ENCODE results near the gene TIAM2.
"Not testable (repeated sequence)": the region's sequence is repeated elsewhere in the genome, so short reads cannot be mapped to it uniquely, and the experiment has no call there.

The TIAM2 gene

DNA sequence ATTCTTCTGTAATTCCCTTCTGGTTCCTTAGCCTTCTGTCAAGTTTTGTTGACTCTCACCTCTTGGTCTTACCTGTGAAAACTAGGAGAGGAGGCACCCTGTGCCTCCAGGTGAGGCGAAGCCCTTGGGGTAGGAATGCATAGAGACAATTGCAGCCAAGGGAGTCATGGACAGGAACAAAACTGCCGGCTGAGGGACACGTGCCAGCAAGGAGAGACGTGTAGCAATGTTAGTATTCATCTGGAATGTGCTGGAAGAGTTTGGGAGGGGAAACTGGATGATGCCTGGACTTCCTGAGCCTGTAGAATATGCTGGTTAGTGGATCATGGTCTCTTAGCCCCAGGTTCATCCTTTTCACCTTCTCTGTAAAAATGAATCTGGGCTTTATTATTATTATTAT lies 3.9 kb upstream of the TIAM2 start:
- DNase-seq: no peak

DNA sequence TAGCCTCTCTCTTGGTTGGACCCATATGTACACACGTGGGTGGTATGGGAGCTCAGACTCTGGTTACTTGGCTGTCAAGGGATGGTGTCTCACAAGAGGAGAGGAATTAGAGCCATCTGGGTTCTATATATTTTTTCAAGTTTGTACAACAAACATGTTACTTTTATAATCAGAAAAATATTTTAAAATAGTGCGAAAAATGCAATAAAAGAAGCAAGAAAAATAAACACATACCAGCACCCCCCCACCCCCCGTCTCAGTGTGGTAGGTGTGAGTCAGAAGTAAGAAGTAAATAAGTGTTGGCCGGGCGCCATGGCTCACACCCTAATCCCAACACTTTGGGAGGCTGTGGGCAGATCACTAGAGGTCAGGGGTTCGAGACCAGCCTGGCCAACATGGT lies 2.1 kb upstream of the TIAM2 start:
- DNase-seq: no peak

DNA sequence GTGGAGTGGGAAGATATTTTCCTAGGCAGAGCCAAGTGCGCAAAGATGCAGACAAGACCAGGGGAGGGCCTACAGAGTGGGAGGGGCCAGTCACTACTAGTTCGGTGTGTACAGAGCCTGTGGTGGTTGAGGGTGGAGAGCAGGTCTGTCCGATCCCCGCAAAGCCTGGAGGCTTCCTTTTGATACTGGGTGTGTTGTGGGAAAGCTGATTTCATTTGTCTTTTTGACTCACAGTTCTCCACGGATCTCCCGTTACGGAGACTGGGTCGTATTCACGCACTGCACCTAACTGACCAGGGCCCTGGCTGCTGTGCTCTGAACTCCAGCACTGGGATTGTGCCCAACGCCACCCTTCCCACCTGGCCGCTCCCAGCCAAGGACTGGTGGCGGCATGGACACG lies 1.4 kb upstream of the TIAM2 start:
- DNase-seq: no peak

DNA sequence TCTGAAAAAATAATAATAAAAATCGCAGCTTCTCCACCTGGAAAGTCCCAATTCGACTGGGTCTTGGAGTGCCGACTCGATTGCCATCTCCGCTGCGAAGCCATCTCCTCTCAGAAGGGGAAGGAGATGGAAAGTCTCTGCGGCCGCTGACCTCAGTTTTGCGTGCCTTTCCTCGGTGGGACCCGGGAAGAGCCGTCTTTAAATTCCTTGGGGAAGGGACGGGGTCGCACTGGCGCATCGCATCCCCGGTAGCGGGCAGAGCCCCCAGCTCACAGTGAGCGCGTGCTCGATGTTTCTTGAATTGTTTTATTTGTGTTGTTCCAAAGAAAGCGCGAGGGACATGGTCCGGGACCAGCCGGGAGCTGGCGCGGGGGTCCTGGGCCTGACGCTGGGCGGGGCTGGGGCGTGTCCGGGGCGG lies 270 bp upstream of the TIAM2 start:
- no peak for DNase-seq

DNA sequence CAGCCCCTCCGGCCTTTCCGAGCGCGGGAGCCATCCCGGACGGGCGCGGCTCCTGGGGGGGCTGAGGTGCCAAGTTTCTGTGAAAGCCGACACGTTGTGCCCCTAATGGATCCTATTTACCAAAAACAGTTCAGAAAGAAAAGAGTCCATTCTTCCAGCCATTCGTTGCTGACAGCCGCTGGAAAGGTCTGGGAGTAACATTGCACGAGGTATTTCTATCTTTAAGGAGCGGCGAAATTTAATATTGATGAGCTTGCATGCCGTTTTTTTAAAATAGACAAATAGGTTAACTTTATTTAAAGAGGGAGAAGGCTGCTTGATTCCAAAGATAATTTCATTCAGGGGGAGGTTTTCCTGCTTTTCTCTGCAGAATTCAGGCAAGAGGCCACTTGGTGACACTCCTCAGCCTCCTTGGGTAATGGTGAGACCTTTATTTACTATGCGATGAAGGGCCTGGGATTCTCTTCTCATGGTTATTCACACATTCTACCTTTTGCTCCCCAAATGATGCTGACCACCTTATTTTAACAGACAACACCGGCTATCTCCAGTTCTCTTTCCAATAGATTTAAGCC lies 988 bp downstream of the TIAM2 start:
- DNase-seq: no peak

DNA sequence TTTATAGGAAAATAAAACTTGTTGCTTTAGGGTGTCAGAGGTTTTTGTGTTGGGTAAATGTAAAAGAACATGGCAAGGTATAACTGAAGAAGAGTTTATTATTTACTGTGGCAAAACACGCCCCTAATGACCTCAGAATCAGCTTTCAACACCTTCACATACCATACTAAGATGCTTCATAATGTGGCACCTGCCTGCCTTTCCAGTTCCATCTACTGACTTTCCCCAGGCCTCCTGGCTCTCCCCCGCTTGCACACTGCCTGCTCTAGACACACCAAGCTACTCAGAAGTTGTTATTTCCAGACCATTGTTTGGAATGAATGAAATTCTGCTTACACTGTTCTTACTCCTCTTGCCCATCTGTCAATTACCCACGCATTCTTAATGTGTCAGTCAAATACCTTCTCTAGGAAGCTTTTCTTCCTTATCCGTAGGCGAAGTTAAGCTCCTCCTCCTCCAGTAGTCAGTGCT lies 1.8 kb downstream of the TIAM2 start:
- no peak for DNase-seq

DNA sequence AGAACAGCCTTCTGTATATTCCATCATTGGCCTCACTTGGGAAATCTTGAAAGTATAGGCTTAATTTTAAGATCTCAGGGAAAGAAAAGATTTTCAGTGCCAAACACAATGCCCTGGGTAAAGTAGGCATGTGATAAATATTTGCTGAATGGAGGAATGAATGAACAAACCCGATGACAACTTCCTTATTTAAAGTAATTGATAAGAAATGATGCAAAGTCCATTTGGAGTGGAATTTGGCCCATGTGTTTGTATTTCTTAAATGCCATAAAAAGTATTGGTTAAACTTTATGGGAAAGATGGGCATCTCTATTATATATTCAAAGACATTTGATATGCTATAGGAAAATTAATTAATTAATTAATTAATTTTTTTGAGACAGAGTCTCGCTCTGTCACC lies 3.7 kb downstream of the TIAM2 start:
- no peak for DNase-seq

DNA sequence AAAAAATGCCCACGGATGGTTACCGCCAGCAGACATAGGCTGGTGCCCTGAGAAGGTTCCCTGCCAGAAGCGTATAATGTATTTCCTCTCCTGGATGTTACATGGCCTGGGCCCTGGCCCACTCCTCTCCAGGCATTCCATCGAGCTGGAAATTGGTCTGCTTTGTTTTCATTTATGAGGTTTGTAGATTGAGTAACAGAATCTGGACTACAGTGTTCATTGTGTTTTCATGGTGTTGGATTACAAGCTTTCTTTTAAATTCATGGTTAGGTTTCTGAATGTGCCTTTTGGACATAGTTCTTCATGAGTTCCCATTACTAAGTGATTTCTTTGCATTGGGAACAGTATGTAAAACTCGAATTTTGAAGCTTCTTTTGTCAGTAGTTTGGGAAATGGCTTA lies 6.4 kb downstream of the TIAM2 start:
- DNase-seq: no peak

DNA sequence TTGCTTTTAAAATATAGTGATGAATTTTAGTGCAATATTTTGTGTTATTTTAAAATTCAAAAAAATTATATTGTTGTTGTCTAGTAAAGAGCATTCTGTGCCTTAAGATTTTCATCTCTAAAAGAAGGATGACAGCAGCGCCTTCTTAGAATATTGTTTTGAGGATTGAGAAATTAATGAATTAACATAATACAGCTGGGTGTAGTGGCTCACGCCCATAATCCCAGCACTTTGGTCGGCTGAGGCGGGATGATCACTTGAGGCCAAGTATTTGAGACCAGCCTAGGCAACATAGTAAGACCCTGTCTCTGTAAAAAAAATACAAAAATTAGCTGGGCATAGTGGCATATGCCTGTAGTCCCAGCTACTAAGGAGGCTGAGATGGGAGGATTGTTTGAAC lies 6.8 kb downstream of the TIAM2 start:
- DNase-seq: no peak

DNA sequence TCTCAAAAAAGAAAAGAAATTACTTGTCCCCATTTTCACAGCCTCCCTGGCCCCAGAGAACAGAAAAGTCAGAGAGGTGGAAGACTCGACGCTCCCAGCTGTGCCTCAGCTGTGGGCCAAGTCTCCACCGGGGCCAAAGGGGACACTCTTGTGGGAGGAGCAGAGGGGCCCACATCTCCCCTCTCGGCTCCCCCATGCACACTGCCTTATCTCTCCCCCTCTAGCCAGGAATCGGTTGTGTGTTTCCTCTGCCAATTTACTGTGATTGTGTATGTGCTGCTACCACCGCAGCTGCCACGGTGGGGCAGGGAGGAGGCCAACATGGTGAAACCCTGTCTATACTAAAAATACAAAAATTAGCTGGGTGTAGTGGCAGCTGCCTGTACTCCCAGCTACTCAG lies 8.4 kb downstream of the TIAM2 start:
- no peak for DNase-seq

DNA sequence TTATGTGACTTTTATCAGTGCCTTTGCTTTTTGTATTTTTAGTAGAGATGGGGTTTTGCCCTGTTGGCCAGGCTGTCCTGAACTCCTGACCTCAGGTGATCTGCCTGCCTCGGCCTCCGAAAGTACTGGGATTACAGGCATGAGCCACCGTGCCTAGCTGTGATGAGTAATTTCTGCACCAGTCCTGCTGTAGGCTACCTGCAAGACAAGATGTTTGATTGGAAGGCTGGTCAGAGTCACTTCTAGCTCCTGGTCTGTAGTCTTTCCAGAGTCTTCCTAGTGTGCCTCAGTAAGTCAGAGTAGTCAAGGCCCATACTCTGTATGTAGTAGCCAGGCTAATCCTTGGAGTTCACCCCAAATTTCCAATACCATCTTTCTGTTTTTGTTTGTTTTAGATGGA lies 8.9 kb downstream of the TIAM2 start:
- no peak for DNase-seq

DNA sequence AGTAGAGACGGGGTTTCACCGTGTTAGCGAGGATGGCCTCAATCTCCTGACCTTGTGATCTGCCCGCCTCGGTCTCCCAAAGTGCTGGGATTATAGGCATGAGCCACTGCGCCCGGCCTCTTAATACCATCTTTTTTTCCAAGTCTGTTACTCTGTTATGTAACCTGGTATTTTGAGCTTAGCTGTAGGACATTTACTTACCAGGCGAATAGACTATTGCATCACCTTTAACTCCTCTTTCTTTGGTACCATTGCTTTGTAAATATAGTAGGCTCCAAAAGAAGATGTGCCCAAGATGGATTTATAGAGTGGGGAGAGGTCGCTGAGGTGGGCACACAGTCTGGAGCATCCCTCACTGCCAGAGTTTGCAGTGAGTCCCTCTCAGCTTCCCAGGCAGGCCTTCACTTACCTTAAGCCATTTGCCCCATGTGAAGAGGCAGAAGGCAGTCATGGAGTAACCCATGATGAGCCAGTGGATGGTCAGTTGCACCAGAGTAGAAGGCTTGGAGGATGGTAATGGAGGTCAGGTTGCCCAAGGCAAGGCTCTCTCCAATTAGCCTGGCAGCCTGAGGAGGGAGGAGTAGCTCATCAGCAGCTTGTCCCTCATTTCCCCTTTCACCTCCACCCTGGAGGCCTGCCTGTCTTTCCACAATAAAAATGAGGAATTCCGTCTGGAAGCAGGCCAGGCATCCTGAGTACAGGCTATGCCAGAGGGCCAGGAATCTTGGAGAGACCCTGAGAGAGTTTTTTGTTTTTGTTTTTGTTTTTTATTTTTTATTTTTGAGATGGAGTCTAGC lies 9.7 kb downstream of the TIAM2 start:
- no peak for DNase-seq

DNA sequence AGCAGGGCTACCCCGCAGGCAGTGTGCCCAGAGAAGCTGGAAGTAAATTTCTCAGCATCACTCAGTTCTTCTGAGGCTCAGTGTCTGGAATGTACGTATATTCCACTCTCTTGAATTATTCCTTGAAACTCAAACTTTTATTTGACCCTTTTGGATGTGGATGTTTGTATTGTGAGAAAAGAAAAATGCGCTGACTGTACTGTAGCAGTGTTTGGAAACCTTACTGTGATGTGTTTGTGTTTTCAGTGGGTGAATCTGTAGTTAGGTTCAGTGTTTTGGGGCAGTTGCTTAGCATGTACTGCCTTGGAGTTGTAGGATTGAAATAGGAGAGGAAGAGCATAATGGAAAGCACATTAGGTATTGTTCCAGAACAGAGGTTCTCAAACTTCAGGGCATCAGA lies 13.5 kb downstream of the TIAM2 start:
- no peak for DNase-seq

DNA sequence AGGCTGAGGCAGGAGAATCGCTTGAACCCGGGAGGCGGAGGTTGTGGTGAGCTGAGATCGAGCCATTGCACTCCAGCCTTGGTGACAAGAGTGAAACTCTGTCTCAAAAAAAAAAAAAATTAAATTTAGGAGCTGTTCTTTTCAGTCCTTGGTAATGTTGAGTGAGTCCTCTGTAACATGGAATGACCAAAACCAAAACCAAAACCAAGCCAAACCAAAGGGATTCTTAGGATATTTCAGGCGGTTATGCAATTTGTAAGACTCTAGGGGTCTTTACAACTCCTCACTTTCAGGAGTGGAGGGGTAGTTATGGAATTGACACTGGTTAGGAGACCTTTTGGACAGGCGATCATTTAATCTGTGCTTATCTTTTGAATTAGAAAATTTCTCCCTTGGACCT lies 15.8 kb downstream of the TIAM2 start:
- DNase-seq: no peak

DNA sequence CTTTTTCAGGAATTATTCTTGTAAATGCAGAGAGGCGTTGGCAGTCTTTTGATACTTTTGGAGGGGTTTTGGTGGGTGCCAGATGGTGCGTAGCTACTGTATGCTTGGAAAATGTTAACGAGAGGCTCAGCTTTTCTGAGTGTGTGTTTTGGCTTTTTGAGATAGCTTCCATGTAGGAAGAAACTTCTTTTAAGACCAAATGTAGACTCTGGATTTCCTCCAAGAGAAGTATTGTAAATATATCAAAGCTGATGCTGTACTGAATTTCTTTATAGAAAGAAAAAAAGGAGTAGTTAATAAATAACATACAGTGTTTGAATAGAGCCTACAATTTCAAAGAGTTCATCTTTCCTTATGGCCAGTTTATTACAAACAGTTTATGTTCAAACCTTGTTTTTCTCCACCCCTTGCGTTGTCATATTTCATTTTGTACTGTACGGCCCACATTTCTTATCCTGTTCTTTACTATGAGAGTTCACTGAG lies 16.7 kb downstream of the TIAM2 start:
- no peak for DNase-seq

DNA sequence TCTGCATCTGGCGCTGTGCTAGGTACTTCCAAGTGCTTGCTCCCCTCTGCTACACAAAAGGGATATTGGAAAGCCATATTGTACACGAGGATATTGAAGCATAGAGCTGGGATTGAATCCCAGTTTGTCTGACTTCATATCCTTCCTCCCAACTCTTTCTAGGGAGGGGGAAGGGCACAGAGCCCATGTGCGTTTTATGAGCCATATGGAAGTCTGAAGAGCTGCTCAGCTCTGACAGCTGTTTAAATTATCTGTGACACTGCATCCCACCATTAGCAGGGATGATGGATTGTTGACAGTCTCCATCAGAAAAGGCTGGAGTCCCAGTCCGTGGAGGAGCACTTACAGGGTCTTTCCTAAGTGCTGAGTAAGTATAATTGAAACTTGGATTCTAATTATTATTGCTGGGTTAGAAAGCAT lies 18.4 kb downstream of the TIAM2 start:
- DNase-seq: no peak

DNA sequence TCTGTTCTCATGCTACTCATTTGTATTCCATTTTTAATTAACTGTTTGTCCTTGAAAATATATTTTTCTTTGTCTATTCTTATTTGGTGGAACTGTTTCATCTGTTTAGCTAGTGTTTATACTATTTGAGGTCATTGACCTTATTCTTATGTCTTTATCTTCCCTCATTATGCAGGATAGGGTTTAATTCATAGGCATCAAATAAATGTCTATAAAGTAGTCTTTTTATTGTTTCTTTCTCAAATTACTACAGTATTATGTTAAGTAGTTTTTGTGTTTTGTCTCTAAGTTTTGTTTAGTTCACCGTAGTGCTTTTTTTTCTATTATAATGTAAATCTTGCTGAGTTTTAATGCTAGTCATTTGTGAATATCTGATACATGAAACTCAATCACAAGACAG lies 19.0 kb downstream of the TIAM2 start:
- no peak for DNase-seq

DNA sequence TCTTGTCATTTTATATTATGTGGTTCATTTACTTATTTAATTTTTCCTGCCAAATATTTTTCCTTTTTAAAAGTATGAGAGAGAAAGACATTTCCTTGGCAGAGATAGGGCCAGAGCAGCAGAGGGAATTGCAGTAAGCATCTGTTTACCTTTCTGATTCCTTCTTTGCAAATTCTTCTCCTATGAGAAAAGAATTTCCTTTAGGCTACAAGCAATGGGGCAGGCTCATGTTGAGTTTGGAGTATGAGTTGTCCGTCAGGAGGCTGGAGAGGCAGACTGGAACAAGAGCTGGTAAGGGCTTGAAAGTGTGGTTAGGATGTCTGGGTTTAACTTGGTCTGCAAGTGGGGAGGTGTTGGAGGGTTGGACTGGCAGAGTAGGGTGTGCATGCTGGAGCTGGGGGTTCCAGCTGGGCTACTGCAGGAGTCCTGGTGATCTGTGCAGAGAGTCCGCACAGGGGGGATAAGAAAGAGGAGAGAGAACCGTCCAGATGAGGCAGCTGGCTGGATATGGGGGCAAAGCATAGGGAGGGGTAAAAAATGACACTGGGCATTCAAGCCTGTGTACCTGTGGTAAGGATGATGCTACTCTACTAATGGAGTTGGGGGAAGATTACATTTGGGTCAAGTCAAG lies 19.7 kb downstream of the TIAM2 start:
- DNase-seq: no peak

DNA sequence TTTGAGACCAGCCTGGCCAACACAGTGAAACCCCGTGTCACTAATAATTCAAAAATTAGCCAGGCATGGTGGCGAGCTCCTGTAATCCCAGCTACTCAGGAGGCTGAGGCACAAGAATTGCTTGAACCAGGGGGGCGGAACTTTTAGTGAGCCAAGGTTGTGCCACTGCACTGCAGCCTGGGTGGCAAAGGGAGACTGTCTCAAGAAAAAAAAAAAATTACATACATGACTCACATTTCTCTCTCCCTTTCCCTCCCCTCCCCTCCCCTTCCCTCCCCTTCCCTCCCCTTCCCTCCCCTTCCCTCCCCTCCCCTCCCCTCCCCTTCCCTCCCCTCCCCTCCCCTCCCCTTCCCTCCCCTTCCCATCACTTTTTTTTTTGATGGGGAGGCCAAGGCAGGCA lies 23.3 kb downstream of the TIAM2 start:
- DNase-seq: not testable (repeated sequence)

DNA sequence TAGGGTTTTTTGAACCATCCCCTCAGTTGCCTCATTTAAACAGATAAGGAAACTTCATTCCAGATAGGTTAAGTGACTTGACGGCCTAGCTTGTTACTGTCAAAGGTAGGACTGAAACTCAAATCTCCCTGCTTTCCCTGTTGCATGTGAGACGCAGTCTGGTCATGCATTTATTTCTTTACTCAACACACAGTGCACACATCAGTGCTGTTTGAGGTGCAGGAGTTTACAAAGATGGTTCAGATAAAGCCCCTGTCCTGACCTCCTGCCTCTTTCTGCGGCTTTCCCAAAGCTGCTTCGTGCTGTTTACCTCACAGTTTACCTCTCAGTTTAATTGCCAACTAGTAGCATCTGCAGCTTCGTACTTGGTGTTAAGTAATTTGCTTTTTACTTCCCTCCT lies 26.6 kb downstream of the TIAM2 start:
- DNase-seq: no peak

DNA sequence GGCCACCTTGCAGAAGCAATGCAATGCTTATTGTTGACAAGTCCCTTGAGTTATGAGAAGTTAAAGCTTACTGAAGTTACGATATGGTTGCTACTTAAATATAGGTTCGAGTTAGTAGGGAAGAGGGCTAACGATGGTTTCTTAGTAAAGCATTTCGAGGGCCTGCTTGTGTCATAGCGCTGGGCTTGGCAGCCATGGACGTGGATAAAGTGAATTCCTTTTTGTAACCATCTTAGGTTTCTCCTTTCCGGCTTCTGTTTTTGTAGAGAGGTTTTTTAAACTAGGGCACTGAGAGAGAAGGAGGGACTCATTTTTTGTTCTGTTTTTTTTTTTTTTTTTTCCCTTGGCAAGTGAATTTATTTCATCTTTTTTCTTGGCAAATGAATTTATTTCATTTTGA lies 27.6 kb downstream of the TIAM2 start:
- DNase-seq: no peak

DNA sequence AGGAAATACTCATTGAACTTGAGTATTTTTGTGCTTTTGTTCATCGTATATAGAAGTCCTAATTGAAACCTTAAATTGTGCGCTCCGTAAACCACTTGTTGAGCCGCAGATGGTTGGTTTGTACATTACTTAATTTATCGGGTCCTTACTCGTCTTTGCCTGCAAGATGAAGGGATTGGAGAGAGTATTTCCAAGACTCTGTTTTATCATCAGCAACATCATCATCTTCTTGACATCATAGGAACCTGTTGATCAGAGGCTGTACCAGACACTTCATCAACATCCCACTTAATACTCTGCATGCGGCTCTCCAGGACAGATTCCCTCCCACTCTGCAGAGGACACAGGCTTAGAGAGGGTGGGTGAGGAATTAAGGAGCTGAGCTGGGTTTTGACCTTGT lies 28.6 kb downstream of the TIAM2 start:
- no peak for DNase-seq

DNA sequence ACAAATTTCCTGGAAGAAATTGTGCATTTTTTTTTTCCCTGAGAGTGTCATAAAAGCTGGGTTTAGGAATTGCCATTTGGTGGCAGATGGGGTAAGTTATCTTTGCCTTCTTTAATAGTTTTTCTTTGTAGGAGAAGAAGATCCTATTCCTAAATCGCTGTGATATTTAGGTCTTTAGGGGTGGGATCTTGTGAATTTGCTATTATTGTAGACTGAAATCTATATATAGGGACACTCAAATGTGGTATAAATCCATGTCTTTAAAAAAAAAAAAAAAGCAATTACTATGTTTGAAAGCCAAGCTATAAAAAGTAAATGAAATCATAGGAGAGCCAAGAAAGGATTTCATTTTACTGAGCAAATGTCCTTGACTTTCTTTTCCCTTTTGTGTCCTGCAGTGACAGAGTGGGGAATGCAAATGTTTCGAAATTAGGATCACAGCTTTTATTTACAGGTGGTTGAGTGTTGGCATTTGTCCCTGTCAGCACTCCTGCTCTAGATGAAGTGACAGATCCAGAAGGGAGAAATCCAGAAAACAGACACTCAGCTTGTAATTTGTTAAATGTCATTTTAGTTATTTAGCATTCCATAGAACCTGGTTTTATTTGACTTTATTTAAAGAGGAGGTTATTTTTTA lies 29.4 kb downstream of the TIAM2 start:
- no peak for DNase-seq

Measured in AML-193 (cell line).